A673 (cell line): Measurements from ENCODE around the gene IQGAP3. TPM values are rescaled to one million over a fixed set of nuclear protein-coding genes. Genes with fewer than 3 reads are reported as not detected.

Experiments
- BruUV-seq: library from RNA; stranded (reverse); fragments of 400-500 nt; replicated peaks from 2 replicates; lab custom pipeline; 2021; lab: Mats Ljungman, UMichigan
- CTCF ChIA-PET: fragments of 300-600 bp; sonication (Branson Sonifier 250); formaldehyde crosslinking; loops from one replicate; lab custom pipeline; 2022; ENCODE audit warnings: antibody characterized with exemption; lab: Charles Lee
- POLR2A ChIA-PET: fragments of 300-600 bp; sonication (Branson Sonifier 250); formaldehyde crosslinking; loops from one replicate; lab custom pipeline; 2022; ENCODE audit warnings: antibody characterized with exemption; ENCODE audit not compliant: low non-redundant PET; lab: Charles Lee
- DNase-seq: peaks from one replicate; pipeline ENCODE4 v3.0.0-alpha.2; 2015; ENCODE audit warnings: low spot score
- H3K27ac ChIP-seq: fragments of 200-600 bp; sonication (generic); 2 replicates; pipeline ENCODE4 v1.5.1; 2016; ENCODE audit warnings: mixed run types, low read depth, mild to moderate bottlenecking, mixed read lengths, antibody characterized with exemption, low read length; ENCODE audit not compliant: poor library complexity, severe bottlenecking
- H3K27me3 ChIP-seq: fragments of 200-600 bp; sonication (generic); replicated peaks from 2 replicates; pipeline ENCODE4 v1.6.1; 2017; ENCODE audit warnings: mixed run types, low read depth, mild to moderate bottlenecking, mixed read lengths, antibody characterized with exemption, low read length; ENCODE audit not compliant: insufficient read depth, poor library complexity
- H3K36me3 ChIP-seq: fragments of 200-600 bp; sonication (generic); 2 replicates; pipeline ENCODE4 v1.6.1; 2016; ENCODE audit warnings: mixed run types, mild to moderate bottlenecking, mixed read lengths, antibody characterized with exemption, low read length; ENCODE audit not compliant: insufficient read depth, poor library complexity, severe bottlenecking
- H3K4me1 ChIP-seq: fragments of 200-600 bp; sonication (generic); 2 replicates; pipeline ENCODE4 v1.6.1; 2017; ENCODE audit warnings: mixed run types, mild to moderate bottlenecking, mixed read lengths, antibody characterized with exemption, low read length; ENCODE audit not compliant: insufficient read depth, poor library complexity, severe bottlenecking
- H3K4me3 ChIP-seq: fragments of 200-600 bp; sonication (generic); 2 replicates; pipeline ENCODE4 v1.5.1; 2016; ENCODE audit warnings: low read depth, mixed run types, mild to moderate bottlenecking, mixed read lengths, low read length; ENCODE audit not compliant: poor library complexity, severe bottlenecking
- H3K9me3 ChIP-seq: fragments of 200-600 bp; sonication (generic); 2 replicates; pipeline ENCODE4 v1.6.1; 2016; ENCODE audit warnings: mixed run types, low read depth, mild to moderate bottlenecking, mixed read lengths, antibody characterized with exemption, low read length; ENCODE audit not compliant: poor library complexity, severe bottlenecking
- EZH2 ChIP-seq: fragments of 200-600 bp; sonication (generic); IDR thresholded peaks from 2 replicates; pipeline ENCODE4 v1.6.1; 2017; ENCODE audit warnings: borderline replicate concordance, low read depth, mild to moderate bottlenecking, mixed read lengths, antibody characterized with exemption, low read length; ENCODE audit not compliant: poor library complexity, severe bottlenecking
- intact Hi-C: fragments of 100-400 bp; cut with micrococcal nuclease; formaldehyde crosslinking; loops from one replicate; pipeline ENCODE4 v1.10.0; 2022; ENCODE audit not compliant: unreplicated experiment
- total RNA-seq: library from RNA; stranded (reverse); gene quantifications from 2 replicates; pipeline ENCODE4 v1.2.3, GENCODE V29; 2021

Gene IQGAP3
- total RNA-seq, 1 experiment from 2014 or later, result 37.5 TPM

- Histone ChIP-seq H3K4me3 (no peak overlapping the region), H3K9me3 (no peaks in the 10 kb centered on the region), H3K4me1 (no peaks in the 10 kb centered on the region), H3K27ac (no peak overlapping the region), H3K27me3 (no peaks in the 10 kb centered on the region), H3K36me3 (peaks cover 32% of the 10 kb centered on the region)
- DNase-seq, result no peak
- intact Hi-C loops, result no loop called here
- no TSS peak for BruUV-seq
- ChIA-PET POLR2A (no interaction called here), CTCF (interaction anchor here (0.6 kb wide), 1 partner anchor 16 kb away, joined by 5 read pairs; no protein-coding TSS in a partner anchor)
- TF ChIP-seq EZH2, result no peak
Observed at GRCh38 chr1:156475568-156476500, 96.5 kb downstream of the IQGAP3 start.

Other genes with a start within 250 kb of the IQGAP3 start
- 619 and 678 TPM in 2 replicates for gene CCT3, start 234.3 kb downstream of the IQGAP3 start, total RNA-seq
- gene TSACC, start 234.0 kb downstream of the IQGAP3 start, total RNA-seq, result 1.0 TPM in 1 of 2 replicates, not detected in the other
- gene RHBG, start 203.4 kb downstream of the IQGAP3 start, total RNA-seq, result not detected in 2 replicates
- gene MEF2D, start 71.8 kb downstream of the IQGAP3 start, total RNA-seq, result 18.3 and 21.8 TPM in 2 replicates
- gene TTC24, start 7.2 kb upstream of the IQGAP3 start, total RNA-seq, result not detected in 2 replicates
- gene NAXE, start 19.2 kb upstream of the IQGAP3 start, total RNA-seq, result 125 and 138 TPM in 2 replicates
- 66.8 and 84.2 TPM in 2 replicates for gene GPATCH4, start 28.9 kb upstream of the IQGAP3 start, total RNA-seq
- gene HAPLN2, start 46.9 kb upstream of the IQGAP3 start, total RNA-seq, result not detected in 2 replicates
- gene BCAN, start 69.6 kb upstream of the IQGAP3 start, total RNA-seq, result not detected in 2 replicates
- gene NES, start 104.8 kb upstream of the IQGAP3 start, total RNA-seq, result 8.7 and 12.3 TPM in 2 replicates
- 1.1 and 4.0 TPM in 2 replicates for gene CRABP2, start 133.0 kb upstream of the IQGAP3 start, total RNA-seq
- gene METTL25B, start 155.9 kb upstream of the IQGAP3 start, total RNA-seq, result 20.2 TPM in 2 replicates
- gene ISG20L2, start 156.2 kb upstream of the IQGAP3 start, total RNA-seq, result 45.7 and 46.5 TPM in 2 replicates
- 85.7 and 92.9 TPM in 2 replicates for gene MRPL24, start 168.5 kb upstream of the IQGAP3 start, total RNA-seq
- gene HDGF, start 179.1 kb upstream of the IQGAP3 start, total RNA-seq, result 477 and 536 TPM in 2 replicates
- gene PRCC, start 195.0 kb upstream of the IQGAP3 start, total RNA-seq, result 121 and 125 TPM in 2 replicates
- 3.5 and 6.0 TPM in 2 replicates for gene SH2D2A, start 244.3 kb upstream of the IQGAP3 start, total RNA-seq